CD4-positive, alpha-beta T cell (primary cell): ENCODE measurements around the gene GMPS. TPM values are rescaled to one million over a fixed set of nuclear protein-coding genes. Genes with fewer than 3 reads are reported as not detected.

Experiments used
- ATAC-seq: fragments of 200-7000 bp; cut with Tn5 transposase; one replicate; pipeline ENCODE4 v1.10.0; 2022; ENCODE audit warnings: mild to moderate bottlenecking; ENCODE audit not compliant: poor library complexity
- CTCF ChIA-PET: fragments of 350-600 bp; sonication (Branson Sonifier 250); formaldehyde crosslinking; loops from one replicate; lab custom pipeline; 2021; ENCODE audit warnings: antibody characterized with exemption, inconsistent platforms; lab: Charles Lee
- POLR2A ChIA-PET: fragments of 350-600 bp; sonication (Branson Sonifier 250); formaldehyde crosslinking; loops from one replicate; lab custom pipeline; 2021; ENCODE audit warnings: antibody characterized with exemption, inconsistent platforms; lab: Charles Lee
- DNase-seq, 14 experiments: peaks; one replicate each; pipeline ENCODE4 v3.0.0-alpha.2; 2013 to 2020; ENCODE audit warnings: mixed read lengths in 2 of 14
- H3K27ac ChIP-seq, 2 donors: one replicate each; pipeline versions ENCODE4 v1.5.1 to v1.7.0; 2013; ENCODE audit warnings: low read length in 2 of 2, low read depth in 1 of 2, mild to moderate bottlenecking in 1 of 2
- H3K27me3 ChIP-seq, 2 experiments: 1 replicate in 1 of 2; 2 replicates in 1 of 2; pipeline versions ENCODE4 v1.6.1 to v1.7.0; 2013; ENCODE audit warnings: low read length in 2 of 2, control low read depth in 1 of 2, mild to moderate bottlenecking in 1 of 2, moderate library complexity in 1 of 2; ENCODE audit not compliant: insufficient read depth in 2 of 2, control insufficient read depth in 1 of 2
- H3K36me3 ChIP-seq: one replicate; pipeline ENCODE4 v1.6.1; 2013; ENCODE audit warnings: low read length, control low read depth; ENCODE audit not compliant: insufficient read depth
- H3K4me1 ChIP-seq: one replicate; pipeline ENCODE4 v1.6.1; 2013; ENCODE audit warnings: low read length, control low read depth; ENCODE audit not compliant: insufficient read depth
- H3K4me3 ChIP-seq: one replicate; pipeline ENCODE4 v1.5.1; 2013; ENCODE audit warnings: mild to moderate bottlenecking, low read length, moderate library complexity
- H3K9me3 ChIP-seq, 2 experiments: 1 replicate in 1 of 2; 2 replicates in 1 of 2; pipeline versions ENCODE4 v1.6.1 to v1.7.0; 2013; ENCODE audit warnings: low read length in 2 of 2, mild to moderate bottlenecking in 2 of 2, control low read depth in 1 of 2, moderate library complexity in 1 of 2; ENCODE audit not compliant: control insufficient read depth in 1 of 2, insufficient read depth in 1 of 2
- H3K27ac Mint-ChIP-seq: one replicate; pipeline ENCODE4 v1.8.0; 2020; ENCODE audit warnings: mixed read lengths
- H3K27me3 Mint-ChIP-seq: one replicate; pipeline ENCODE4 v1.8.0; 2021; ENCODE audit warnings: mixed read lengths
- H3K36me3 Mint-ChIP-seq: one replicate; pipeline ENCODE4 v1.8.0; 2021; ENCODE audit warnings: low read depth, mixed read lengths
- H3K4me1 Mint-ChIP-seq: one replicate; pipeline ENCODE4 v1.8.0; 2021; ENCODE audit warnings: low read depth, mixed read lengths
- H3K4me3 Mint-ChIP-seq: one replicate; pipeline ENCODE4 v1.8.0; 2020; ENCODE audit warnings: mild to moderate bottlenecking, mixed read lengths
- H3K9me3 Mint-ChIP-seq: one replicate; pipeline ENCODE4 v1.8.0; 2020; ENCODE audit warnings: mixed read lengths
- intact Hi-C, 2 experiments: fragments of 100-400 bp; cut with DNase I in 1 of 2; cut with micrococcal nuclease in 1 of 2; formaldehyde crosslinking; loops; one replicate each; pipeline versions ENCODE4 v1.15.1 to v1.9.0; 2023 to 2025; cut with DNase I, micrococcal nuclease
- total RNA-seq, 174 experiments: library from RNA in 2 of 174; stranded (reverse) in 2 of 174; gene quantifications; one replicate each; pipeline ENCODE4 v1.2.3 and lab custom pipeline; 2021 to 2026
- TF ChIP-seq, protein P1 (sequence below): fragments of 200-600 bp; IDR thresholded peaks from one replicate; pipeline ENCODE4 v1.8.0; 2022; ENCODE audit warnings: antibody characterized with exemption, mild to moderate bottlenecking

The GMPS gene
- total RNA-seq, 2 experiments from 2014 or later: 34.1 to 34.3 TPM

DNA sequence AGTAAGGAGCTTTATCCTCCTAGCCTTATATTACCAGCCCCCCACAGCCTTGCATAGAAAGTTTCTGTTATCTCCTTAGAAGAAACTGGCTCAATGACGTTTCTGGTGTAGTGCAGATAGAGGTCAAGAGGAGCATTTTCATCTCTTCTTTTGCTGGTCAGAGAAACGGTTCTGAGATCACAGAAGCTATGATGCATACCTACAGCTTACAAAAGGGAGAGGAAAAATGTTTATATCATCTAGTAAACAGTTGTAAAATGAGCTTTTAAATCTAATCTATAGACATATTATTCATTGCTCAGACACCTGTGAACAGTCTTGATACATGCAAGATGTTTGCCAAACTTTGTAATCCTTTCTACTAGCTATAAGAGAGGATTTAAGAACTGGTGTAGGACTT lies 68.0 kb downstream of the GMPS start:
- no peaks in the 10 kb centered on the region for H3K27me3 ChIP-seq
- H3K27ac Mint-ChIP-seq: no peak overlapping the region
- H3K4me1 ChIP-seq: no peaks in the 10 kb centered on the region
- H3K4me3 Mint-ChIP-seq: no peak overlapping the region
- H3K36me3 ChIP-seq: peaks cover 37% of the 10 kb centered on the region
- ChIA-PET CTCF (no interaction called here), POLR2A (no interaction called here)
- no peak overlapping the region for H3K27ac ChIP-seq
- no peak for DNase-seq
- H3K9me3 Mint-ChIP-seq: no peaks in the 10 kb centered on the region
- ATAC-seq: no peak
- no peaks in the 10 kb centered on the region for H3K4me1 Mint-ChIP-seq
- H3K4me3 ChIP-seq: no peak overlapping the region
- H3K27me3 Mint-ChIP-seq: no peaks in the 10 kb centered on the region
- no peaks in the 10 kb centered on the region for H3K9me3 ChIP-seq
- peaks cover 77% of the 10 kb centered on the region for H3K36me3 Mint-ChIP-seq
- intact Hi-C loops: no loop called here
- TF ChIP-seq, protein P1, sequence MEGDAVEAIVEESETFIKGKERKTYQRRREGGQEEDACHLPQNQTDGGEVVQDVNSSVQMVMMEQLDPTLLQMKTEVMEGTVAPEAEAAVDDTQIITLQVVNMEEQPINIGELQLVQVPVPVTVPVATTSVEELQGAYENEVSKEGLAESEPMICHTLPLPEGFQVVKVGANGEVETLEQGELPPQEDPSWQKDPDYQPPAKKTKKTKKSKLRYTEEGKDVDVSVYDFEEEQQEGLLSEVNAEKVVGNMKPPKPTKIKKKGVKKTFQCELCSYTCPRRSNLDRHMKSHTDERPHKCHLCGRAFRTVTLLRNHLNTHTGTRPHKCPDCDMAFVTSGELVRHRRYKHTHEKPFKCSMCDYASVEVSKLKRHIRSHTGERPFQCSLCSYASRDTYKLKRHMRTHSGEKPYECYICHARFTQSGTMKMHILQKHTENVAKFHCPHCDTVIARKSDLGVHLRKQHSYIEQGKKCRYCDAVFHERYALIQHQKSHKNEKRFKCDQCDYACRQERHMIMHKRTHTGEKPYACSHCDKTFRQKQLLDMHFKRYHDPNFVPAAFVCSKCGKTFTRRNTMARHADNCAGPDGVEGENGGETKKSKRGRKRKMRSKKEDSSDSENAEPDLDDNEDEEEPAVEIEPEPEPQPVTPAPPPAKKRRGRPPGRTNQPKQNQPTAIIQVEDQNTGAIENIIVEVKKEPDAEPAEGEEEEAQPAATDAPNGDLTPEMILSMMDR: no peak

DNA sequence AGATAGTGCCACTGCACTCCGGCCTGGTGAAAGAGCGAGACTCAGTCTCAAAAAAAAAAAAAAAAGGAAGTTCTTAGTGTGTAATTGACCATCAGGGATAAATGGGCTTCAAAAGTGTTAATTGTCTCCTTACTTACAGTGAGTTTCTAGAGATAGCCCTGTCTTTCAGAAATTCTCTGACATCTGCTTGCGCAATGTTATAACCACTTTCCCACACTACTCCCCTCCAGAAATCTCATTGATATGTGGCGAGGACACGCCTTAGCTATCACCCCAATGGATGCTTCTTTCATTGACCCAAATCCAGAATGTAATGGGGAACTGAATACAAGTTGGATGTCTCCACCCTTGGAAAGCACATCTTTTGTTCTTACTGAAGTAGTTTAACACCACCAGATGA lies 70.9 kb downstream of the GMPS start:
- Histone ChIP-seq H3K4me3 (no peak overlapping the region), H3K9me3 (no peaks in the 10 kb centered on the region), H3K36me3 (peaks cover 24% of the 10 kb centered on the region), H3K27me3 (no peaks in the 10 kb centered on the region), H3K4me1 (no peaks in the 10 kb centered on the region), H3K27ac (no peak overlapping the region)
- no peak for DNase-seq
- POLR2A ChIA-PET: no interaction called here
- no peak for ATAC-seq
- no peaks in the 10 kb centered on the region for H3K27me3 Mint-ChIP-seq
- peaks cover 48% of the 10 kb centered on the region for H3K36me3 Mint-ChIP-seq
- H3K4me1 Mint-ChIP-seq: no peaks in the 10 kb centered on the region
- H3K27ac Mint-ChIP-seq: no peak overlapping the region
- no peaks in the 10 kb centered on the region for H3K9me3 Mint-ChIP-seq
- intact Hi-C loops: no loop called here
- CTCF ChIA-PET: no interaction called here
- H3K4me3 Mint-ChIP-seq: no peak overlapping the region
- TF ChIP-seq, protein P1: no peak

DNA sequence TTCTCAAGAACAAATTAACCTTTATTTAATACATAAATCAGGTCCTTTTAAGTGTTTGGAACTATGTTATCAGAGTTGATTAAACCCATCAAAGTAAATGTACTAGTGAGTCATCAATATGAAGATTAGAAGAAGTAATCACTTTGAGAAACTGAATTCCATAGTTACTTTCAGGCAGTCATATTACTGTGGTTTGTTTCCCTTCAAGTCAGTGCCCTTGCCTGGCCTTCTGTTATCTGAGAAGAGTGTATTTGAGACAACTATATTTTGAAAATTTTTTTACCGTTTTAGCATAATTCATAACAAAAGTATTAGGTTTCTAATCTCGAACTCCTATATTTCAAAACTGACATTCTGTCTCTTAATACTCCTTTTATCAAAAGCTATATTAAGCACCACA lies 73.6 kb downstream of the GMPS start:
- H3K27me3 ChIP-seq: no peaks in the 10 kb centered on the region

More for the DNA sequence above, 73.6 kb downstream of the GMPS start:
- Mint-ChIP-seq H3K4me1 (no peaks in the 10 kb centered on the region), H3K4me3 (no peak overlapping the region), H3K36me3 (peaks cover 20% of the 10 kb centered on the region), H3K9me3 (no peaks in the 10 kb centered on the region), H3K27ac (no peak overlapping the region), H3K27me3 (no peaks in the 10 kb centered on the region)
- Histone ChIP-seq H3K4me3 (no peak overlapping the region), H3K4me1 (no peaks in the 10 kb centered on the region), H3K9me3 (no peaks in the 10 kb centered on the region), H3K36me3 (peaks cover 1% of the 10 kb centered on the region), H3K27ac (no peak overlapping the region)
- ATAC-seq: no peak
- TF ChIP-seq, protein P1: no peak
- ChIA-PET POLR2A (no interaction called here), CTCF (no interaction called here)
- intact Hi-C loops: no loop called here
- DNase-seq: no peak
